H1 (cell line): ENCODE results near the gene TMEM235. TPM values are rescaled to one million over a fixed set of nuclear protein-coding genes. Genes with fewer than 3 reads are reported as not detected.

Experiments
- CTCF ChIA-PET: fragments of 300-600 bp; sonication (Branson Sonifier 250); formaldehyde crosslinking; loops from one replicate; lab custom pipeline; 2021; ENCODE audit not compliant: partially characterized antibody; lab: Charles Lee
- POLR2A ChIA-PET: fragments of 300-600 bp; sonication (Branson Sonifier 250); formaldehyde crosslinking; loops from one replicate; lab custom pipeline; 2021; ENCODE audit warnings: inconsistent platforms; ENCODE audit not compliant: partially characterized antibody; lab: Charles Lee
- DNase-seq, 2 experiments: peaks; one replicate each; pipeline versions ENCODE4 v3.0.0 to v3.0.0-alpha.2; 2010 to 2022; ENCODE audit warnings: low spot score in 2 of 2, low read depth in 1 of 2, mixed read lengths in 1 of 2
- FAIRE-seq: peaks from 2 replicates; lab custom pipeline; 2011; peaks lifted over from hg19 to GRCh38; lab: Jason Lieb, UNC
- H2AFZ ChIP-seq: 2 replicates; pipeline ENCODE4 v1.8.1; 2012; ENCODE audit warnings: low read length, inconsistent platforms
- H2AK5ac ChIP-seq: 2 replicates; pipeline ENCODE4 v1.6.1; 2013; ENCODE audit warnings: low read depth, low read length
- H2BK120ac ChIP-seq: replicated peaks from 2 replicates; pipeline ENCODE3; 2013; ENCODE audit warnings: low read depth, low read length, inconsistent platforms
- H2BK12ac ChIP-seq: 2 replicates; pipeline ENCODE4 v1.6.1; 2013; ENCODE audit warnings: low read depth, low read length
- H2BK15ac ChIP-seq: 2 replicates; pipeline ENCODE4 v1.6.1; 2013; ENCODE audit warnings: low read length
- H2BK20ac ChIP-seq: 2 replicates; pipeline ENCODE4 v1.6.1; 2013; ENCODE audit warnings: low read length
- H2BK5ac ChIP-seq: 2 replicates; pipeline ENCODE4 v1.6.1; 2013; ENCODE audit warnings: low read depth, low read length
- H3K14ac ChIP-seq: 2 replicates; pipeline ENCODE4 v1.6.1; 2013; ENCODE audit warnings: inconsistent platforms; ENCODE audit not compliant: insufficient read length
- H3K18ac ChIP-seq: 2 replicates; pipeline ENCODE4 v1.6.1; 2013; ENCODE audit warnings: low read length; ENCODE audit errors: extremely low read depth
- H3K23ac ChIP-seq: 2 replicates; pipeline ENCODE4 v1.6.1; 2013; ENCODE audit warnings: inconsistent platforms; ENCODE audit not compliant: insufficient read length
- H3K23me2 ChIP-seq: 2 replicates; pipeline ENCODE4 v1.6.1; 2013; ENCODE audit warnings: low read depth, low read length
- H3K27ac ChIP-seq: 2 replicates; pipeline ENCODE4 v1.6.1; 2011; ENCODE audit warnings: low read depth, low read length, inconsistent platforms
- H3K27me3 ChIP-seq, 4 experiments: replicated peaks in 1 of 4; 1 replicate in 1 of 4; 2 replicates in 3 of 4; pipeline versions ENCODE4 v1.6.1 to v1.8.1; 2011 to 2013; ENCODE audit warnings: low read length in 3 of 4, mild to moderate bottlenecking in 3 of 4, inconsistent platforms in 2 of 4, mixed read lengths in 2 of 4, moderate library complexity in 1 of 4; ENCODE audit not compliant: control insufficient read depth in 3 of 4, insufficient read depth in 3 of 4; ENCODE audit errors: extremely low read depth in 1 of 4
- H3K36me3 ChIP-seq, 4 experiments: 2 replicates each; pipeline versions ENCODE4 v1.6.1 to v1.8.1; 2011 to 2013; ENCODE audit warnings: mild to moderate bottlenecking in 4 of 4, low read length in 3 of 4, moderate library complexity in 2 of 4, control low read depth in 1 of 4, inconsistent platforms in 1 of 4; ENCODE audit not compliant: insufficient read depth in 4 of 4, control insufficient read depth in 2 of 4
- H3K4ac ChIP-seq: replicated peaks from 2 replicates; pipeline ENCODE3; 2013; ENCODE audit warnings: low read length, low read depth, mixed read lengths, inconsistent platforms; ENCODE audit not compliant: insufficient read length
- H3K4me1 ChIP-seq, 4 experiments: replicated peaks in 1 of 4; 1 replicate in 1 of 4; 2 replicates in 3 of 4; pipeline versions ENCODE4 v1.6.1 to v1.8.1; 2011 to 2013; ENCODE audit warnings: low read length in 3 of 4, inconsistent platforms in 2 of 4, mixed read lengths in 1 of 4; ENCODE audit not compliant: insufficient read depth in 4 of 4, control insufficient read depth in 3 of 4
- H3K4me2 ChIP-seq, 2 experiments: 2 replicates each; pipeline versions ENCODE4 v1.6.1 to v1.8.1; 2011 to 2013; ENCODE audit warnings: low read depth in 2 of 2, low read length in 2 of 2, control low read depth in 1 of 2, inconsistent platforms in 1 of 2, mild to moderate bottlenecking in 1 of 2; ENCODE audit not compliant: insufficient read depth in 1 of 2
- H3K4me3 ChIP-seq, 4 experiments: fragments of 200-600, 300-600 bp in 1 of 4; sonication (generic), shearing (Covaris generic), sonication (Bioruptor Twin) in 1 of 4; 2 replicates each; pipeline versions ENCODE4 v1.5.1 to v1.8.1; 2011 to 2016; ENCODE audit warnings: low read length in 4 of 4, low read depth in 3 of 4, control low read depth in 2 of 4, inconsistent platforms in 2 of 4, mild to moderate bottlenecking in 2 of 4, mixed read lengths in 1 of 4, moderate library complexity in 1 of 4; ENCODE audit not compliant: insufficient read depth in 2 of 4; ENCODE audit errors: extremely low read depth in 1 of 4
- H3K56ac ChIP-seq: replicated peaks from 2 replicates; pipeline ENCODE3; 2013; ENCODE audit warnings: low read depth, mild to moderate bottlenecking, mixed read lengths, low read length, inconsistent platforms; ENCODE audit not compliant: insufficient read length
- H3K79me1 ChIP-seq: 2 replicates; pipeline ENCODE4 v1.6.1; 2013; ENCODE audit warnings: low read depth, low read length, control low read depth
- H3K79me2 ChIP-seq, 2 experiments: 2 replicates each; pipeline versions ENCODE4 v1.6.1 to v1.8.1; 2012 to 2013; ENCODE audit warnings: low read length in 2 of 2, mild to moderate bottlenecking in 2 of 2, inconsistent platforms in 1 of 2; ENCODE audit not compliant: insufficient read depth in 2 of 2, control insufficient read depth in 1 of 2
- H3K9ac ChIP-seq, 4 experiments: replicated peaks in 1 of 4; 1 replicate in 1 of 4; 2 replicates in 3 of 4; pipeline versions ENCODE4 v1.6.1 to v1.8.1; 2011 to 2013; ENCODE audit warnings: low read depth in 3 of 4, low read length in 3 of 4, control low read depth in 2 of 4, mild to moderate bottlenecking in 2 of 4, moderate library complexity in 2 of 4, inconsistent platforms in 1 of 4; ENCODE audit errors: extremely low read depth in 1 of 4
- H3K9me3 ChIP-seq, 2 experiments: 2 replicates each; pipeline versions ENCODE4 v1.6.1 to v1.8.1; 2012 to 2013; ENCODE audit warnings: mild to moderate bottlenecking in 2 of 2, moderate library complexity in 2 of 2, control low read depth in 1 of 2, inconsistent platforms in 1 of 2, low read depth in 1 of 2, low read length in 1 of 2, mixed read lengths in 1 of 2; ENCODE audit not compliant: insufficient read depth in 2 of 2
- H4K20me1 ChIP-seq, 2 experiments: replicated peaks in 1 of 2; 2 replicates each; pipeline versions ENCODE3 to v1.8.1; 2011 to 2013; ENCODE audit warnings: inconsistent platforms in 2 of 2, low read length in 2 of 2, mild to moderate bottlenecking in 1 of 2; ENCODE audit not compliant: insufficient read depth in 2 of 2, control insufficient read depth in 1 of 2
- H4K5ac ChIP-seq: 2 replicates; pipeline ENCODE4 v1.6.1; 2013; ENCODE audit warnings: low read length, low read depth, mixed read lengths, inconsistent platforms; ENCODE audit not compliant: insufficient read length
- H4K8ac ChIP-seq: 2 replicates; pipeline ENCODE4 v1.8.0; 2013; ENCODE audit warnings: mild to moderate bottlenecking, moderate library complexity, low read length, inconsistent platforms; ENCODE audit not compliant: insufficient read depth; ENCODE audit errors: extremely low read depth
- H4K91ac ChIP-seq: replicated peaks from 2 replicates; pipeline ENCODE3; 2013; ENCODE audit warnings: low read length, mixed read lengths, inconsistent platforms; ENCODE audit not compliant: insufficient read length
- FOSL1 ChIP-seq: IDR thresholded peaks from 2 replicates; pipeline ENCODE4 v1.6.1; 2011; ENCODE audit warnings: mild to moderate bottlenecking, low read depth, low read length, moderate library complexity; ENCODE audit not compliant: insufficient read depth
- MAX ChIP-seq: IDR thresholded peaks from 2 replicates; pipeline ENCODE4 v1.6.1; 2012; ENCODE audit warnings: inconsistent platforms
- WGBS, 2 experiments: shearing (Covaris generic) in 1 of 2; methylation state at CpG; one replicate each; pipeline versions ENCODE4 v1.1.6 to v1.1.7; 2013 to 2015; ENCODE audit warnings: low lambda C conversion rate in 2 of 2, mixed read lengths in 2 of 2, inconsistent platforms in 1 of 2, low coverage in 1 of 2, missing lambda C conversion rate in 1 of 2; ENCODE audit not compliant: insufficient replicate concordance in 2 of 2, insufficient coverage in 1 of 2, insufficient read length in 1 of 2; ENCODE audit errors: extremely low coverage in 1 of 2, missing lambda C conversion rate in 1 of 2; 5-methylcytosine and 5-hydroxymethylcytosine counted together
- polyA plus RNA-seq, 7 experiments: library from polyadenylated mRNA; depleted of rRNA in 3 of 7; stranded (reverse) in 5 of 7; unstranded in 2 of 7; fragments of >200 nt in 5 of 7; fragments of 200-250 nt in 2 of 7; gene quantifications; 1 replicate in 5 of 7; 2 replicates in 1 of 7; 4 replicates in 1 of 7; pipeline versions ENCODE4 v1.2.1 to v1.2.3, GENCODE V29; 2011 to 2013; ENCODE audit warnings: missing spikeins in 2 of 7, mixed read lengths in 2 of 7
- total RNA-seq: library from RNA; stranded (reverse); fragmentation: NEBNext Ultra II Directional; extraction: Animal tissue kit (Norgen Biotek cat#: 25700); gene quantifications from 2 replicates; pipeline ENCODE4 v1.2.1, GENCODE V29; 2021

The TMEM235 gene
- total and polyA plus RNA-seq, 2 of the 8 experiments (the other 6 are each of a cell fraction or from before 2014, with no cell fraction given), result 0.05 to 0.15 TPM

- no peak for TF ChIP-seq FOSL1
- TF ChIP-seq MAX, result peak; percentile 44; the same call in 1 of the 2 replicates
- H3K4me2 ChIP-seq, result no peak overlapping the region; a peak in 1 of 4 replicates
- no peak overlapping the region for H2BK5ac ChIP-seq
- no peaks in the 10 kb centered on the region for H4K20me1 ChIP-seq
- H2BK15ac ChIP-seq, result no peak overlapping the region; the same call in 1 of the 2 replicates
- no peak overlapping the region for H3K4me3 ChIP-seq
- DNase-seq (no peak), FAIRE-seq (no peak)
- POLR2A ChIA-PET, result interaction anchor here (0.7 to 0.9 kb wide), 2 partner anchors 12 to 35 kb away, joined by 3 read pairs; no protein-coding TSS in a partner anchor
- no peak overlapping the region for H3K27ac ChIP-seq
- no peaks in the 10 kb centered on the region for H3K27me3 ChIP-seq
- H4K91ac ChIP-seq, result no peak overlapping the region
- H3K36me3 ChIP-seq, result no peaks in the 10 kb centered on the region
- no peaks in the 10 kb centered on the region for H3K79me1 ChIP-seq
- H3K23ac ChIP-seq, result no peak overlapping the region
- H3K23me2 ChIP-seq, result no peaks in the 10 kb centered on the region
- no peak overlapping the region for H4K8ac ChIP-seq
- no peak overlapping the region for H3K9ac ChIP-seq
- peaks cover 0 to 18% (median 12%) of the 10 kb centered on the region in 4 experiments; a peak in 5 of 7 replicates for H3K4me1 ChIP-seq
- H4K5ac ChIP-seq, result peak overlapping the region; percentile 68
- no peak overlapping the region for H2AK5ac ChIP-seq
- WGBS, 2 experiments, result 82% methylated on average over 17 of the region's 17 CpGs; no CpG with 5 or more reads in 1 of the 2 experiments
- H2BK120ac ChIP-seq, result no peak overlapping the region
- no peak overlapping the region; the same call in 1 of the 2 replicates for H2BK12ac ChIP-seq
- H3K4ac ChIP-seq, result peak overlapping the region; percentile 53
- H2AFZ ChIP-seq, result peak overlapping the region; percentile 42; the same call in 1 of the 2 replicates
- CTCF ChIA-PET, result interaction anchor here (0.5 to 4.6 kb wide), 9 partner anchors 8 to 153 kb away, joined by 3 to 28 read pairs (median 3); no protein-coding TSS in a partner anchor
- no peaks in the 10 kb centered on the region for H3K9me3 ChIP-seq
- no peak overlapping the region for H3K56ac ChIP-seq
- H3K14ac ChIP-seq, result no peak overlapping the region
- peak overlapping the region; percentile 87; the same call in 1 of the 2 replicates for H3K18ac ChIP-seq
- H3K79me2 ChIP-seq, result no peaks in the 10 kb centered on the region
- no peak overlapping the region for H2BK20ac ChIP-seq
These were observed 49.9 kb downstream of the TMEM235 start for GRCh38 chr17:78281249-78281845.
